ENCODE measurements around the gene ABCG1. TPM values are rescaled to one million over a fixed set of nuclear protein-coding genes. Genes with fewer than 3 reads are reported as not detected.

The ABCG1 gene
- total RNA-seq, 6 experiments from 2014 or later, result 3.3 to 9.8 (median 4.8) TPM

GRCh38 chr21:42343963-42344510 lies 125.1 kb downstream of the ABCG1 start:
- no peaks in the 10 kb centered on the region for H3K9me3 ChIP-seq
- intact Hi-C loops (cut with DNase I), result no loop called here
- no peaks in the 10 kb centered on the region for H3K4me1 ChIP-seq
- H3K4me3 ChIP-seq, result no peak overlapping the region
- no peaks in the 10 kb centered on the region for H3K36me3 ChIP-seq
- no peak for ATAC-seq
- TF ChIP-seq POLR2A (IDR thresholded peaks at IDR 0.05), result no peak
- TF ChIP-seq CTCF (IDR thresholded peaks at IDR 0.05), result no peak
- DNase-seq, result peak in 1 of 3 donors; percentile 14
- 54% methylated on average over 6 of the region's 11 CpGs for WGBS (ENCODE audit: insufficient coverage, low coverage, low lambda C conversion rate, missing lambda C conversion rate)
- H3K27ac ChIP-seq, result no peak overlapping the region
- H3K27me3 ChIP-seq, result no peaks in the 10 kb centered on the region

GRCh38 chr21:42344631-42345030 lies 125.7 kb downstream of the ABCG1 start:
- Histone ChIP-seq H3K36me3 (no peaks in the 10 kb centered on the region), H3K4me1 (no peaks in the 10 kb centered on the region), H3K27ac (no peak overlapping the region), H3K4me3 (no peak overlapping the region), H3K27me3 (no peaks in the 10 kb centered on the region), H3K9me3 (no peaks in the 10 kb centered on the region)
- DNase-seq (no peak), ATAC-seq (no peak)
- 72% methylated on average over 3 of the region's 4 CpGs for WGBS (ENCODE audit: insufficient coverage, low coverage, low lambda C conversion rate, missing lambda C conversion rate)
- intact Hi-C loops (cut with DNase I), result no loop called here
- TF ChIP-seq CTCF (IDR thresholded peaks at IDR 0.05), result no peak
- TF ChIP-seq POLR2A (IDR thresholded peaks at IDR 0.05), result no peak

GRCh38 chr21:42346441-42346840 lies 127.5 kb downstream of the ABCG1 start:
- no peak for ATAC-seq
- H3K27ac ChIP-seq, result no peak overlapping the region
- H3K4me1 ChIP-seq, result no peaks in the 10 kb centered on the region
- no peaks in the 10 kb centered on the region for H3K27me3 ChIP-seq
- H3K9me3 ChIP-seq, result no peaks in the 10 kb centered on the region
- 71% methylated on average over 7 of the region's 9 CpGs for WGBS (ENCODE audit: insufficient coverage, low coverage, low lambda C conversion rate, missing lambda C conversion rate)
- TF ChIP-seq CTCF (IDR thresholded peaks at IDR 0.05) (no peak), POLR2A (IDR thresholded peaks at IDR 0.05) (no peak)
- DNase-seq, result peak in 1 of 3 donors; percentile 21
- intact Hi-C loops (cut with DNase I), result no loop called here
- no peak overlapping the region for H3K4me3 ChIP-seq
- H3K36me3 ChIP-seq, result no peaks in the 10 kb centered on the region

Small RNA genes lying within 50 kb of the gene (small RNA-seq; reads per million reads assigned to genes)
- 0 reads per million in 2 experiments for gene RNA5SP492

Other genes starting within 250 kb of the ABCG1 start
- 10 to 100 TPM in 4 of 6 experiments, 1 to 10 TPM in 2; 3.0 to 28.5 (median 11.2) TPM for gene ZBTB21, start 208.8 kb upstream of the ABCG1 start, total RNA-seq
- 1 to 10 TPM in 2 of 6 experiments, under 1 TPM in 2, not detected in 2; 0.06 to 1.2 (median 0.75) TPM for gene UMODL1, start 147.8 kb upstream of the ABCG1 start, total RNA-seq
- 1 to 10 TPM in 5 of 6 experiments, under 1 TPM in 1; 0.88 to 6.8 (median 2.5) TPM for gene TFF3, start 96.3 kb downstream of the ABCG1 start, total RNA-seq
- under 1 TPM in 4 of 6 experiments, not detected in 2; 0.29 to 0.61 (median 0.49) TPM for gene TFF2, start 131.9 kb downstream of the ABCG1 start, total RNA-seq
- gene TFF1, start 147.4 kb downstream of the ABCG1 start, total RNA-seq, result not detected
- gene TMPRSS3, start 176.9 kb downstream of the ABCG1 start, total RNA-seq, result under 1 TPM; 0.22 to 0.97 (median 0.71) TPM
- under 1 TPM; 0.12 to 0.50 (median 0.15) TPM for gene UBASH3A, start 184.8 kb downstream of the ABCG1 start, total RNA-seq